ENCODE results near the gene NAV2.

The NAV2 gene

GRCh38 chr11:19821412-19821875 is 108.8 kb downstream of the NAV2 start:
- FAIRE-seq: no peak
- no peak for DNase-seq (ENCODE audit: insufficient read length, low spot score)

GRCh38 chr11:19821993-19822392 is 109.4 kb downstream of the NAV2 start:
- no peak for FAIRE-seq
- DNase-seq (ENCODE audit: insufficient read length, low spot score): no peak

- DNase-seq (ENCODE audit: insufficient read length, low spot score) (no peak), FAIRE-seq (no peak)
Measured at GRCh38 chr11:19822531-19822930, 109.9 kb downstream of the NAV2 start.

GRCh38 chr11:19826606-19827005 is 114.0 kb downstream of the NAV2 start:
- FAIRE-seq: no peak

GRCh38 chr11:19827399-19828135 is 114.9 kb downstream of the NAV2 start:
- FAIRE-seq (no peak), DNase-seq (ENCODE audit: insufficient read length, low spot score) (no peak)

More at GRCh38 chr11:19826606-19827005, 114.0 kb downstream of the NAV2 start:
- DNase-seq (ENCODE audit: insufficient read length, low spot score): no peak

GRCh38 chr11:19828382-19829108 is 115.9 kb downstream of the NAV2 start:
- FAIRE-seq: no peak
- no peak for DNase-seq (ENCODE audit: insufficient read length, low spot score)

- DNase-seq (ENCODE audit: insufficient read length, low spot score) (no peak), FAIRE-seq (no peak)
Measured at GRCh38 chr11:19829109-19829837, 116.6 kb downstream of the NAV2 start.

- no peak for DNase-seq (ENCODE audit: insufficient read length, low spot score)
- no peak for FAIRE-seq
Measured at GRCh38 chr11:19832086-19832750, 119.6 kb downstream of the NAV2 start.

GRCh38 chr11:19832901-19833300 is 120.3 kb downstream of the NAV2 start:
- no peak for FAIRE-seq
- no peak for DNase-seq (ENCODE audit: insufficient read length, low spot score)

GRCh38 chr11:19834771-19835170 is 122.1 kb downstream of the NAV2 start:
- no peak for FAIRE-seq
- no peak for DNase-seq (ENCODE audit: insufficient read length, low spot score)

GRCh38 chr11:19836666-19837065 is 124.0 kb downstream of the NAV2 start:
- DNase-seq (ENCODE audit: insufficient read length, low spot score) (no peak), FAIRE-seq (no peak)

GRCh38 chr11:19838994-19839768 is 126.5 kb downstream of the NAV2 start:
- no peak for FAIRE-seq

GRCh38 chr11:19840961-19841360 is 128.3 kb downstream of the NAV2 start:
- no peak for FAIRE-seq

More at GRCh38 chr11:19838994-19839768, 126.5 kb downstream of the NAV2 start:
- DNase-seq (ENCODE audit: insufficient read length, low spot score): no peak

GRCh38 chr11:19842505-19842904 is 129.9 kb downstream of the NAV2 start:
- FAIRE-seq: no peak
- DNase-seq (ENCODE audit: insufficient read length, low spot score): no peak

More at GRCh38 chr11:19840961-19841360, 128.3 kb downstream of the NAV2 start:
- DNase-seq (ENCODE audit: insufficient read length, low spot score): no peak

- DNase-seq (ENCODE audit: insufficient read length, low spot score) (no peak), FAIRE-seq (no peak)
Measured at GRCh38 chr11:19843079-19843478, 130.4 kb downstream of the NAV2 start.

GRCh38 chr11:19844012-19844411 is 131.4 kb downstream of the NAV2 start:
- DNase-seq (ENCODE audit: insufficient read length, low spot score) (no peak), FAIRE-seq (no peak)

- FAIRE-seq (no peak), DNase-seq (ENCODE audit: insufficient read length, low spot score) (no peak)
Measured at GRCh38 chr11:19844806-19845205, 132.2 kb downstream of the NAV2 start.

GRCh38 chr11:19845626-19846025 is 133.0 kb downstream of the NAV2 start:
- no peak for FAIRE-seq
- no peak for DNase-seq (ENCODE audit: insufficient read length, low spot score)

GRCh38 chr11:19846654-19847305 is 134.1 kb downstream of the NAV2 start:
- FAIRE-seq: no peak
- no peak for DNase-seq (ENCODE audit: insufficient read length, low spot score)

All from GM19239 (cell line).